Activated CD4-positive, alpha-beta memory T cell treated with anti-CD3 and anti-CD28 coated beads for 36 hours (primary cell): ENCODE results near the gene B3GNT8. TPM values are rescaled to one million over a fixed set of nuclear protein-coding genes. Genes with fewer than 3 reads are reported as not detected.
"Not testable (repeated sequence)": the region's sequence is repeated elsewhere in the genome, so short reads cannot be mapped to it uniquely, and the experiment has no call there.

ENCODE experiments used
- CTCF ChIA-PET: fragments of 350-600 bp; sonication (Branson Sonifier 250); formaldehyde crosslinking; loops from one replicate; lab custom pipeline; 2021; ENCODE audit warnings: antibody characterized with exemption, inconsistent platforms; lab: Charles Lee
- POLR2A ChIA-PET: fragments of 350-600 bp; sonication (Branson Sonifier 250); formaldehyde crosslinking; loops from one replicate; lab custom pipeline; 2021; ENCODE audit warnings: antibody characterized with exemption; lab: Charles Lee
- DNase-seq: peaks from one replicate; pipeline ENCODE4 v3.0.0-alpha.2; 2020
- H3K27ac Mint-ChIP-seq: one replicate; pipeline ENCODE4 v1.8.0; 2021; ENCODE audit warnings: mixed read lengths
- H3K27me3 Mint-ChIP-seq: one replicate; pipeline ENCODE4 v1.8.0; 2021; ENCODE audit warnings: mixed read lengths
- H3K36me3 Mint-ChIP-seq: one replicate; pipeline ENCODE4 v1.8.0; 2021; ENCODE audit warnings: mixed read lengths
- H3K4me1 Mint-ChIP-seq: one replicate; pipeline ENCODE4 v1.8.0; 2021; ENCODE audit warnings: low read depth, mixed read lengths
- H3K4me3 Mint-ChIP-seq: one replicate; pipeline ENCODE4 v1.8.0; 2021; ENCODE audit warnings: mild to moderate bottlenecking, mixed read lengths
- H3K9me3 Mint-ChIP-seq: one replicate; pipeline ENCODE4 v1.8.0; 2021; ENCODE audit warnings: mixed read lengths
- intact Hi-C: fragments of 100-400 bp; cut with micrococcal nuclease; formaldehyde crosslinking; loops from one replicate; pipeline ENCODE4 v1.15.1; 2023
- total RNA-seq, 2 experiments: library from RNA; stranded (reverse); gene quantifications; one replicate each; pipeline ENCODE4 v1.2.3, GENCODE V29; 2021

B3GNT8 gene
- total RNA-seq, 2 experiments from 2014 or later = 0.55 to 0.68 TPM

DNA sequence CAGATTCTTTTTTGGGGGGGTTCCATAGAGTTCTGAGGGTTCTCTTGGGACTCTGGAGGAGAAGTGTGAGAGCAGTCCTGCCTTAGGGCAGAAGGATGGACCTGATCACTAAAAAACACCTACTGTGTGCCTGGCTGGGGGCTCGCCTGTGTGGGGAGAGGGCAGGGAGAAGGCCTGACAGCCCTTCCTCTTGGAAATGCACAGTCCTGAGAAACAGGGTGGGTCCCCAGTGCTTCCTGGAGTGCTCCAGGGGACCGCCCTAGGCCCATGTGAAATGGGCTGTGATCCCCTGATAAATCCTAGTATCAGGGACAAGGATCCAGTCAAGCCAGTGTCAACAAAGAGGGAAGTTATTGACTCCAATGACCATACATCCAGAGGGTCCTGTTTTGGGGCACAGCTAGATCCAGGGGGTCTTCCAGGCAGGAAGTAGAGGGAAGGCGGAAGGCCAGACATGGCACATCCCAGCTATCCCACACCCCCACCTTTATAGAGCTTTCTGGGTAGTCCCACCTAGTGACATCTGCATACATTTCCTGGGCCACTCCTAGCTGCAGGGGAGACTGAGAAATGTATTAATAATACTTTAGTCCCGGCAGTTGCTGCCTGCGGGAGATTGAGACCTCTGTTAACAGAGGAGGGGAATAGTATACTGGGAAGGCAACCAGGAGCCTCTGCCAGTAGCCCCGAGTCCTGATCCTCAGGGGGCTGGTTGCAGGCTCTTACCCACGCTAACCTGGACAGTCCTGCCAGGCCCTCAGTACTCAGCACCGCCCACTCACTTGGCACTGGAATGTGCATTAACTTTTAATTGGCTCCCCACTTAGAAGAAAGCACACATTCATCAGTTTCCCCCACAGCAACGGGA lies 15.8 kb downstream of the B3GNT8 start:
- H3K27ac Mint-ChIP-seq = no peak overlapping the region
- no peak for DNase-seq
- peaks cover 12% of the 10 kb centered on the region for H3K36me3 Mint-ChIP-seq
- CTCF ChIA-PET = no interaction called here
- H3K4me1 Mint-ChIP-seq = peaks cover 7% of the 10 kb centered on the region
- POLR2A ChIA-PET = no interaction called here
- H3K4me3 Mint-ChIP-seq = no peak overlapping the region
- intact Hi-C loops = no loop called here
- H3K9me3 Mint-ChIP-seq = no peaks in the 10 kb centered on the region
- H3K27me3 Mint-ChIP-seq = no peaks in the 10 kb centered on the region

DNA sequence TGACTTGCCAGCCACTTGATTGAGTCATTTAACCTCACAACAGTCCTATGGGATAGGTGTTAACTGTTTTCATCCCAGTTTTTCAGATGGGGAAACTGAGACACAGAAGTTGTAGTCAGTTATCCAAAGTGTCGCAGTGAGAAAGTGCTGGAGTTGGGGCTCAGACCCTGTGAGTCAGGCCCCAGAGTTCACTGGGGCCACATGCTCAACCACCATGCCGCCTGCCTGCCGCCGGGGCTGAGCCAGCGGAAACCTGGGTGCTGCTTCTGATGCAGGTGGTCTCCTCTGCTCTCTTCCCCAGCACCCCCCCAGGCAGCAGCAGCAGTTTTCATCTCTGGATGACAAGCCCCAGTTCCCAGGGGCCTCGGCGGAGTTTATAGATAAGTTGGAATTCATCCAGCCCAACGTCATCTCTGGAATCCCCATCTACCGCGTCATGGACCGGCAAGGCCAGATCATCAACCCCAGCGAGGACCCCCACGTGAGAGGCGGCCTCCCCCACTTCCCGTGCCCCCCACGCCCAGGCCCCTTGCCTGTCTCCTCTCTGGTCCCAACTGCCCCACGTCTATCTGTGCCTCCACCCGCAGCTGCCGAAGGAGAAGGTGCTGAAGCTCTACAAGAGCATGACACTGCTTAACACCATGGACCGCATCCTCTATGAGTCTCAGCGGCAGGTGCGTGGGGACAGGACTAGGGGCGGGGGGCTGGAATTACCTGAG lies 16.7 kb downstream of the B3GNT8 start:
- CTCF ChIA-PET = interaction anchor here (2.7 kb wide), 1 partner anchor 186 kb away, joined by 12 read pairs; no protein-coding TSS in a partner anchor
- no peak overlapping the region for H3K4me3 Mint-ChIP-seq
- peaks cover 12% of the 10 kb centered on the region for H3K36me3 Mint-ChIP-seq
- intact Hi-C loops = no loop called here
- DNase-seq = no peak
- POLR2A ChIA-PET = no interaction called here
- H3K27me3 Mint-ChIP-seq = no peaks in the 10 kb centered on the region
- H3K9me3 Mint-ChIP-seq = no peaks in the 10 kb centered on the region
- no peak overlapping the region for H3K27ac Mint-ChIP-seq
- peaks cover 7% of the 10 kb centered on the region for H3K4me1 Mint-ChIP-seq

DNA sequence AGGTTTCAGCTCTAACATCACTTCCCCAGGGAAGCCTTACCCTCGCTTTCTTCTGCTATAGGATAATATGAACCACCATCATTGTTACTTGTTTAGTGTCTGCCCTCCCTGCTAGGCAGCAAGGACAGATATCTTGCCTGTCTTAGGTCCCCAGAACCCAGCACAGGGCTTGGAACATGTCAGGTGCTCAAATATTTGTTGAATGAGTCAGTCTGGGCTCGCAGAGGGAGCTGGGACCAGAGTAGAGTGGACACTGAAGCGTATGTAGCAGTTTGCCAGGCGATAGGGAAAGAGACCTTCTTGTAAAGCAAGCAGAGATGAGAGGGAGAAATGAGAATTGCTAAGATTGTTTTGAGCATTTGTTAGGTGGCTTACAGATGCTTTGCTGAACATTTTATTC lies 17.9 kb downstream of the B3GNT8 start:
- H3K27me3 Mint-ChIP-seq = no peaks in the 10 kb centered on the region
- H3K4me3 Mint-ChIP-seq = no peak overlapping the region
- H3K9me3 Mint-ChIP-seq = no peaks in the 10 kb centered on the region
- DNase-seq = no peak
- peaks cover 9% of the 10 kb centered on the region for H3K36me3 Mint-ChIP-seq
- intact Hi-C loops = no loop called here
- peaks cover 7% of the 10 kb centered on the region for H3K4me1 Mint-ChIP-seq
- ChIA-PET POLR2A (no interaction called here), CTCF (interaction anchor here (1.6 to 2.7 kb wide), 2 partner anchors 40 to 187 kb away, joined by 6 to 12 read pairs; no protein-coding TSS in a partner anchor)
- H3K27ac Mint-ChIP-seq = no peak overlapping the region

DNA sequence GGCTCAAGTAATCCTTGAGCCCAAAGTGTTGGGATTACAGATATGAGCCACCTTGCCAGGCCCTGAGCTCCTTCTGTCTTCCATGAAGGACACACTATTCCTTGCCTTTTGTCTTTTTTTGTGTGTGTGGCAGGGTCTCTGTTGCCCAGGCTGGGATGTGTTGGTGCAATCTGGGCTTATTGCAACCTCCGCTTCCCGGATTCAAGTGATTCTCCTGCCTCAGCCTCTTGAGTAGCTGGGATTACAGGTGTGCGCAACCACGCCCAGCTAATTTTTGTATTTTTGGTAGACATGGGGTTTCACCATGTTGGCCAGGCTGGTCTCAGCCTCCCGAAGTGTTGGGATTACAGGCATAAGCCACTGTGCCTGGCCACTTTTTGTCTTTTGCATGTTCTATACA lies 18.3 kb downstream of the B3GNT8 start:
- DNase-seq, H3K36me3 Mint-ChIP-seq, intact Hi-C loops, H3K4me3 Mint-ChIP-seq, H3K4me1 Mint-ChIP-seq, H3K27me3 Mint-ChIP-seq, H3K9me3 Mint-ChIP-seq, H3K27ac Mint-ChIP-seq, POLR2A ChIA-PET: not testable (repeated sequence)
- CTCF ChIA-PET = interaction anchor here (1.0 to 2.7 kb wide), 3 partner anchors 40 to 188 kb away, joined by 3 to 12 read pairs (median 6); no protein-coding TSS in a partner anchor

DNA sequence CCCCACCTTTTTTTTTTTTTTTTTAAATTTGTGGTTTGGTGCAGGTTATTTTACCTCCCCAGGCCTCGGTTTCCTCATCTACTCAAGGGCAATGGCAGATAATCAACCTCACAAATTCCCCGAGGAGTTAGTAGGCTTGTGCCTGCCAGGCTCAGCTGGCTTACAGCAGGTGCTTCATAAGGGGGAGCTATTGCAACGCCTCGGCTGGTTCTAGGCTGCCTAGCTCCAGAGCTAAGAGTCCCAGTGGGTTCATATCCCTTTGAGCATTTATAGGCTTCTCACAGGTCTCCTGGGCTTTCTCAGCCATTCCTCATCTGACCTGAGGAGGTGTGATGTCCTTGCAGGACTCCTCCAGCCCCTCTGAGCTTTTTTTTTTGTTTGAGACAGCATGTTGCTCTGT lies 18.9 kb downstream of the B3GNT8 start:
- POLR2A ChIA-PET = interaction anchor here (0.6 kb wide), 1 partner anchor 12 kb away, joined by 3 read pairs; no protein-coding TSS in a partner anchor
- Mint-ChIP-seq H3K27me3 (no peaks in the 10 kb centered on the region), H3K9me3 (no peaks in the 10 kb centered on the region), H3K4me1 (peaks cover 7% of the 10 kb centered on the region), H3K4me3 (no peak overlapping the region), H3K36me3 (peaks cover 3% of the 10 kb centered on the region), H3K27ac (no peak overlapping the region)
- DNase-seq = no peak
- intact Hi-C loops = no loop called here
- CTCF ChIA-PET = interaction anchor here (1.0 to 2.7 kb wide), 3 partner anchors 41 to 188 kb away, joined by 3 to 12 read pairs (median 6); no protein-coding TSS in a partner anchor

DNA sequence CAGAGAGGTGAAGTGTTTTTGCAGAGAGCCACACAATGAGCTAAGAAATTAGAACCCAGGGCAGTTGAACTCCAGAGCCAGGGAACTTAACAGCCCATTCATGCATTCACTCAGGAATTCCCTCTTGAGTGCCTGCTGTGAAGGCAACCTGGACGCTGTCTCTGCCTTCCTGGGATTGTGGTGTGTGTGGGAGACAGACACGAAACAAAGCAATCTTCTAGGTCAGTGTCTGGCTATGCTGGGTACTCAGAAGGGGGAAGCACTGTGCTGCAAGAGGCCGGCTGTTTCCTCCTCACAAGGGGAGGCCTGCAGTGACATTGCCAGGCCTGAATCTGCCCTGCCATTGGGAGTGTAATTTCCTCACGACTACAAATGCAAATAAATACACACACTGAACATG lies 19.9 kb downstream of the B3GNT8 start:
- ChIA-PET CTCF (no interaction called here), POLR2A (no interaction called here)
- H3K36me3 Mint-ChIP-seq = peaks cover 3% of the 10 kb centered on the region
- DNase-seq = no peak
- intact Hi-C loops = no loop called here
- no peaks in the 10 kb centered on the region for H3K27me3 Mint-ChIP-seq
- no peak overlapping the region for H3K27ac Mint-ChIP-seq
- H3K4me3 Mint-ChIP-seq = no peak overlapping the region
- no peaks in the 10 kb centered on the region for H3K9me3 Mint-ChIP-seq
- H3K4me1 Mint-ChIP-seq = peaks cover 7% of the 10 kb centered on the region

DNA sequence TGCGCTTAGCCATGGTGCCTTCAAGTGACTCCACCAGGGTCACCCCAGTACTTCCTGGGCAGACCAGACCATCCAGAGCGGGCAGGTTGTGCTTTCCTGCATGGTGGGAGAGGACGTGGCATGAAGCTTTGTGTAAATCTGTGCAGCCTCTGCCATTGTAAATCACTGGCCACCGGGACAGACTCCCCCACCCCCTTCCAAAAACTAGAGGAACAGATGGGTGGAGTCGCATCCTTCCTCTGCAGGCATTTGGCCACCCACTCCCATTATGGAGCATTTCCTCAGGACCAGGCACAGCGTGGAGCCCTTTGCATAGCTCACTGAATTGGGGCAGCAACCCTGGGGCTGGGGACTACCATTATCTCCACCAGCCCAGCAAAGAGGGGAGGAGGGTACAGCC lies 21.4 kb downstream of the B3GNT8 start:
- Mint-ChIP-seq H3K4me3 (no peak overlapping the region), H3K27me3 (no peaks in the 10 kb centered on the region), H3K27ac (no peak overlapping the region), H3K36me3 (no peaks in the 10 kb centered on the region), H3K4me1 (peaks cover 13% of the 10 kb centered on the region), H3K9me3 (no peaks in the 10 kb centered on the region)
- ChIA-PET CTCF (no interaction called here), POLR2A (no interaction called here)
- intact Hi-C loops = no loop called here
- no peak for DNase-seq

DNA sequence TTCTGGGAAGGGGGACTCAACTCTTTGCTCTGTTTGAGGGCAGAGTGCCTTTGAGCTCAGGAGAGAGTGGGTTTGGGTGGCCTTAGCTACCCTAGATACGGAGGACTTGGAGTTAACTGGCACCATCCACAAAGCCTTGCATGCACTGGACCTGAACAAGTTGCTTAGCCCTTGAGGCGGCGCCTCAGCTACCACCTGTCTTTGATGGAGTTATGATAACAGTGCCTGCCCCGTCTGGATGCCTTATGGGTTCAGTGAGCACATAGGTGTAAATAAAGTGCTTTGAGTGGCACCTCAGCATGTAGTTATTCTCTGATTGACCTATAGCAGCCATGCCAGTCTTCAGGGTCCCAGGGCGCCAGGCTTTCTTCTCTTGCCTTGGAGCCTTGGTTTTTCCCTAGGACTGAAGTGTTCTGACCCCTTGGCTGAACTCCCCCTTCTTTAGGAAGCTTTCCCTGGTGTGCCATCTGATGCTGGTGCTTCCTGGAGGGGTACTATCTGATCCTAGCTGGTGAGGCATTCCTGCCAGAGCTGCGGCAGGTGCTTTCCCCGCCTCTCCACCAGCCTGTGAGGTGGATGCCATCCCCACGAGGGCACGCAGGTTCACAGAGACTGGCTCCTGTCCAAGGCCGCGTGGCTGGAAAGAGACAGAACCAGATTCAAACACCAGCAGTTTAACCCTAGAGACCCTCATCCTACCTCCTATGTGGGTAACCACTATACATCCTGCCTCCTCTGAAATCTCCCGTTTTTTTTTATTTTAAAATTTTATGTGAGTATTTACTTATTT lies 23.8 kb downstream of the B3GNT8 start:
- Mint-ChIP-seq H3K36me3 (no peaks in the 10 kb centered on the region), H3K4me3 (no peak overlapping the region), H3K27ac (peak overlapping the region; percentile 42), H3K4me1 (peaks cover 19% of the 10 kb centered on the region), H3K9me3 (no peaks in the 10 kb centered on the region), H3K27me3 (no peaks in the 10 kb centered on the region)
- POLR2A ChIA-PET = no interaction called here
- CTCF ChIA-PET = interaction anchor here (0.6 to 1.2 kb wide), 2 partner anchors 160 to 169 kb away, joined by 3 to 4 read pairs; no protein-coding TSS in a partner anchor
- intact Hi-C loops = no loop called here
- DNase-seq = no peak

DNA sequence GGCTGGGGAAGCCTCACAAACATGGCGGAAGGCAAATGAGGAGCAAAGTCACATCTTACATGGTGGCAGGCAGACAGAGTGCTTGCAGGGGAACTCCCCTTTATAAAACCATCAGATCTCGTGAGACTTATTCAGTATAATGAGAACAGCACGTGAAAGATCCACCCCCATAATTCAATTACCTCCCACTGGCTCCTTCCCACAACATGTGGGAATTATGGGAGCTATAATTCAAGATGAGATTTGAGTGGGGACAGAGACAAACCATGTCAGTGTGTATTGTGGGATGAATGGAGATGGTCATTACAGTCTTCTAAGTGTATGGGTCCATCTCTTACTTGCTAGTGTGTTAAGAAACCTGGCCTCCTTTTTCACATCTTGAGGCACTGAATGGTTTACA lies 25.2 kb downstream of the B3GNT8 start:
- H3K27ac Mint-ChIP-seq = no peak overlapping the region
- H3K4me1 Mint-ChIP-seq = peaks cover 27% of the 10 kb centered on the region
- CTCF ChIA-PET = interaction anchor here (1.2 kb wide), 1 partner anchor 162 kb away, joined by 4 read pairs; no protein-coding TSS in a partner anchor
- no peaks in the 10 kb centered on the region for H3K9me3 Mint-ChIP-seq
- H3K36me3 Mint-ChIP-seq = no peaks in the 10 kb centered on the region
- DNase-seq = no peak
- no peak overlapping the region for H3K4me3 Mint-ChIP-seq
- POLR2A ChIA-PET = no interaction called here
- no peaks in the 10 kb centered on the region for H3K27me3 Mint-ChIP-seq
- intact Hi-C loops = no loop called here

DNA sequence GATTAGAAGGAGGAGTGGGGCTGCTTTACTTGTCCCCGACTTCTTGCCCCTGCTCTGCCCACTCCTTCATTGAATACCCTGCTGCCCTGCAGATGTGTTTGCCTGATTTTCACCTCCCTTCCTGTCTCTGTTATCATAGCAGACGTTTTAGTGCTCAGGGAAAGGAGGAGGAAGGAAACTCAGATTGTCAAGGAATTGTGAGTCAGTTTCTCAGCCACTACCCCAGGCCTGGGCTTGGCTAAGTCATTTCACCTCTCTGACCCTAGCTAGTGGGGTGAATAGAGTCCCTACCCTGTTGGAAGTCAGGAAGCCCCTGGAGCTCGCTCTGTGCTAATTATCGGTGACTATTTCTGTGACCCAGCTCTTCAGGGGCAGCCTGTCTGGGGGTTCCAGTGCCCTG lies 25.7 kb downstream of the B3GNT8 start:
- CTCF ChIA-PET = interaction anchor here (0.5 kb wide), 1 partner anchor 139 kb away, joined by 3 read pairs; no protein-coding TSS in a partner anchor
- Mint-ChIP-seq H3K9me3 (no peaks in the 10 kb centered on the region), H3K4me3 (no peak overlapping the region), H3K36me3 (no peaks in the 10 kb centered on the region), H3K27ac (no peak overlapping the region), H3K4me1 (peaks cover 29% of the 10 kb centered on the region), H3K27me3 (no peaks in the 10 kb centered on the region)
- intact Hi-C loops = no loop called here
- no peak for DNase-seq
- POLR2A ChIA-PET = no interaction called here

DNA sequence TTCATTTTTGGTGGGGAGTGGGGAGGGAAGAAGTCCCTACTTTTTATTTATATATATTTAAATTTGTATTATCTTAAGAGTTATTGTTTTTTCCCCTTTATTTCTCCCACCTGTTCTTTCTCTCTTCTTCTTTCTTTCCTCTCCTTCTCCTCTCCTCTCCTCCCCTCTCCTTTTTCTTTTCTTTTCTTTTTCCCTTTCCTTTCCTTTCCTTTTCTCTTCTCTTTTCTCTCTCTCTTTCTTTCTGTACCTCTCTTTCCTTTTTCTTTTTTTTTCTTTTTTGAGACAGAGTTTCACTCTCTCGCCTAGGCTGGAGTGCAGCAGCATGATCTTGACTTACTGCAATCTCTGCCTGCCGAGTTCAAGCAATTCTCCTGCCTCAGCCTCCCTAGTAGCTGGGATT lies 27.6 kb downstream of the B3GNT8 start:
- ChIA-PET POLR2A (no interaction called here), CTCF (interaction anchor here (0.5 kb wide), 1 partner anchor 709 kb away, joined by 3 read pairs; no protein-coding TSS in a partner anchor)
- no peak overlapping the region for H3K27ac Mint-ChIP-seq
- H3K9me3 Mint-ChIP-seq = no peaks in the 10 kb centered on the region
- H3K27me3 Mint-ChIP-seq = no peaks in the 10 kb centered on the region
- peaks cover 41% of the 10 kb centered on the region for H3K4me1 Mint-ChIP-seq
- H3K36me3 Mint-ChIP-seq = peaks cover 2% of the 10 kb centered on the region
- no peak for DNase-seq
- H3K4me3 Mint-ChIP-seq = no peak overlapping the region
- intact Hi-C loops = no loop called here
